ENCODE data around the gene MED13L.

DNA sequence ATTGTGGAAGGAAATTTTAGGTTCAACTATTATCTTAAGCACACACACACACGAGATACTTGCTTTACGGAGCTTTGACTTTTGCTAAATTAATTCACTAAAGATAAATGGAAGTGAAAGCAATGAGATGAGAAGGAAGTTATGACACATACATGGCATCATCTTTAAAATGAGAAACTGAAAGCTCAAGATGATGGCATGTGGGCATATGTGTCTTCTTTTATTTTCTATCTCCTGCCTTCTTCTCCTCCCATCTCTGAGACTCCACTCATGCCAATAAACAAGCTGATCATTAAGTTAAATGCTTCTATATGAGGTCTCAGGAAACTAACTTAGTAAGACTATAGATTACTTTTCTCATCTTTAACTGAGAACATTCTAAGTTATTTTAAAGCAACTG, 216.7 kb downstream of the MED13L start:
- TF ChIP-seq SUZ12 (IDR thresholded peaks at IDR 0.05; ENCODE audit: extremely low read depth, insufficient read depth, insufficient read length) (no peak), ZNF274 (IDR thresholded peaks at IDR 0.05; ENCODE audit: low read depth, low read length) (no peak), YY1 (IDR thresholded peaks at IDR 0.05; ENCODE audit: insufficient read depth, insufficient read length) (no peak)

All from NT2/D1 (cell line).